Prostate gland (tissue), 2 donors: ENCODE data around the gene IGSF11.

Experiments used
- POLR2A ChIP-seq: fragments of 450-650 bp; IDR thresholded peaks from one replicate; pipeline ENCODE4 v1.6.1; 2016; ENCODE audit warnings: antibody characterized with exemption, mild to moderate bottlenecking
- POLR2AphosphoS5 ChIP-seq: sonication (generic); formaldehyde crosslinking; IDR thresholded peaks from one replicate; pipeline ENCODE4 v1.6.1; 2017; ENCODE audit warnings: antibody characterized with exemption
- TF ChIP-seq, protein P1 (sequence below), 4 experiments: fragments of 200-600 bp in 2 of 4; fragments of 450-650 bp in 2 of 4; sonication (generic) in 2 of 4; IDR thresholded peaks; 1 replicate in 3 of 4; 2 replicates in 1 of 4; pipeline ENCODE4 v1.5.1; 2016 to 2019; ENCODE audit warnings: antibody characterized with exemption in 4 of 4, mild to moderate bottlenecking in 2 of 4, moderate library complexity in 2 of 4

DNA sequence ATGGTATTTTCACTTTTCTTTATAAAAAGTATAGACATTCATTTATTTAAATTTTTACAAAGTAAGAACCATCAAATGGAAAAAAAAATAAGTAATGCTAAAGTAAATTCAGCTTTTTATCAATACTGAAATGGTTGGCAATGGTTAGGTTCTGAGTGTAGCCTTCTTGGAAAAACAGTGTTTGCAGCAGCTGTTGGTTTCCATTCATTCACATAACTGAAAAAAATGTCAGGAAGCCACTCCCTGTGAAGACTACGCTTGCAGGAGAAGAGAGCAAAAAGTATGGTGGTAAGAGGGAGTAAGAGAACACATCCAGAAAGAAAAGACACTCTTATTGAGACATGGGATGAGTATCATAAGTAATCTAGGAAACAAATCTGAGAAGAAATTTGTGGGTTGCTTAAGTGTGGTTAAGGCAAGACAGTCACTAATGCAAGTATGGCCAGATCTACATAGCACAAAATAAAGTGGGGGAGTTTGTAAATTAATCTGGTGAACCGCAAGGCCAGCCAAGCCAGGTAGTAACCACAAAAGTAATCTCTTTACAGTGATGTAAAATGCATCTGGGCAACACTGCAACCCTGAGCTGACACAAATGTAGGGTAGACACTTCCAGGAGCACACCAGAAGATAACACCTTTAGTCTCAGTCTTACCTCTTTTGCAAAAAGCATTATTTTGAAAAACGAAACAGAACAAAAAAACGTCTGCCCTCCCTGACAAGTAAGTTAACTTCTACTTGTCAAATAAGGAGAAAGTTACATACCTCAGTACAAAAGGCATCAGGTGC is 133.7 kb downstream of the IGSF11 start:
- TF ChIP-seq POLR2A (no peak), POLR2AphosphoS5 (no peak)
- TF ChIP-seq, protein P1, sequence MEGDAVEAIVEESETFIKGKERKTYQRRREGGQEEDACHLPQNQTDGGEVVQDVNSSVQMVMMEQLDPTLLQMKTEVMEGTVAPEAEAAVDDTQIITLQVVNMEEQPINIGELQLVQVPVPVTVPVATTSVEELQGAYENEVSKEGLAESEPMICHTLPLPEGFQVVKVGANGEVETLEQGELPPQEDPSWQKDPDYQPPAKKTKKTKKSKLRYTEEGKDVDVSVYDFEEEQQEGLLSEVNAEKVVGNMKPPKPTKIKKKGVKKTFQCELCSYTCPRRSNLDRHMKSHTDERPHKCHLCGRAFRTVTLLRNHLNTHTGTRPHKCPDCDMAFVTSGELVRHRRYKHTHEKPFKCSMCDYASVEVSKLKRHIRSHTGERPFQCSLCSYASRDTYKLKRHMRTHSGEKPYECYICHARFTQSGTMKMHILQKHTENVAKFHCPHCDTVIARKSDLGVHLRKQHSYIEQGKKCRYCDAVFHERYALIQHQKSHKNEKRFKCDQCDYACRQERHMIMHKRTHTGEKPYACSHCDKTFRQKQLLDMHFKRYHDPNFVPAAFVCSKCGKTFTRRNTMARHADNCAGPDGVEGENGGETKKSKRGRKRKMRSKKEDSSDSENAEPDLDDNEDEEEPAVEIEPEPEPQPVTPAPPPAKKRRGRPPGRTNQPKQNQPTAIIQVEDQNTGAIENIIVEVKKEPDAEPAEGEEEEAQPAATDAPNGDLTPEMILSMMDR (IDR thresholded peaks at IDR 0.05): no peak
